NCI-H82 treated with DMSO at 0.1 percent for 48 hours (cell line): ENCODE data around the gene COL4A2.
A peak's percentile ranks its signal among the peaks of the same experiment; 100 is the strongest.
"Not testable (repeated sequence)": the region's sequence is repeated elsewhere in the genome, so short reads cannot be mapped to it uniquely, and the experiment has no call there.

Experiments
- DNase-seq: peaks from one replicate; lab custom pipeline; 2025; ENCODE audit not compliant: unreplicated experiment; lab: John Stamatoyannopoulos, UW

COL4A2 gene

GRCh38 chr13:110485604-110486003 lies 178.5 kb downstream of the COL4A2 start:
- DNase-seq = no peak

GRCh38 chr13:110486061-110486715 lies 179.1 kb downstream of the COL4A2 start:
- DNase-seq = no peak

GRCh38 chr13:110486880-110487279 lies 179.8 kb downstream of the COL4A2 start:
- not testable (repeated sequence) for DNase-seq

- no peak for DNase-seq
Observed at GRCh38 chr13:110490009-110490770, 183.1 kb downstream of the COL4A2 start.

GRCh38 chr13:110491869-110492678 lies 185.0 kb downstream of the COL4A2 start:
- DNase-seq = no peak

GRCh38 chr13:110492679-110493593 lies 185.9 kb downstream of the COL4A2 start:
- no peak for DNase-seq

GRCh38 chr13:110493613-110494012 lies 186.5 kb downstream of the COL4A2 start:
- no peak for DNase-seq

GRCh38 chr13:110495376-110495775 lies 188.3 kb downstream of the COL4A2 start:
- DNase-seq = no peak

GRCh38 chr13:110495881-110496280 lies 188.8 kb downstream of the COL4A2 start:
- no peak for DNase-seq

GRCh38 chr13:110496281-110496680 lies 189.2 kb downstream of the COL4A2 start:
- DNase-seq = no peak

GRCh38 chr13:110497003-110497402 lies 189.9 kb downstream of the COL4A2 start:
- DNase-seq = no peak

GRCh38 chr13:110497896-110498295 lies 190.8 kb downstream of the COL4A2 start:
- not testable (repeated sequence) for DNase-seq

GRCh38 chr13:110498327-110498726 lies 191.2 kb downstream of the COL4A2 start:
- no peak for DNase-seq

- no peak for DNase-seq
Observed at GRCh38 chr13:110498765-110499164, 191.7 kb downstream of the COL4A2 start.

GRCh38 chr13:110499621-110500281 lies 192.7 kb downstream of the COL4A2 start:
- peak; percentile 89 for DNase-seq

- peak; percentile 13 for DNase-seq
Observed at GRCh38 chr13:110500341-110500740, 193.3 kb downstream of the COL4A2 start.

GRCh38 chr13:110501188-110501587 lies 194.1 kb downstream of the COL4A2 start:
- no peak for DNase-seq

- DNase-seq = no peak
Observed at GRCh38 chr13:110503037-110503901, 196.2 kb downstream of the COL4A2 start.

- DNase-seq = no peak
Observed at GRCh38 chr13:110503979-110504499, 197.0 kb downstream of the COL4A2 start.
